Keratinocyte (primary cell): ENCODE data around the gene SKOR1. TPM values are rescaled to one million over a fixed set of nuclear protein-coding genes. Genes with fewer than 3 reads are reported as not detected.

Experiments used
- DNase-seq: peaks from one replicate; pipeline ENCODE4 v3.0.0-alpha.2; 2011; ENCODE audit warnings: low read depth, missing footprints, low spot score
- FAIRE-seq: peaks from 2 replicates; lab custom pipeline; 2011; peaks lifted over from hg19 to GRCh38; lab: Jason Lieb, UNC
- H2AFZ ChIP-seq: 2 replicates; pipeline ENCODE4 v1.6.0; 2012; ENCODE audit warnings: low read length, control low read depth, inconsistent platforms; ENCODE audit not compliant: control insufficient read depth
- H3K27ac ChIP-seq: 2 replicates; pipeline ENCODE4 v1.5.1; 2011; ENCODE audit warnings: low read length; ENCODE audit not compliant: control insufficient read depth, insufficient read depth
- H3K27me3 ChIP-seq: 3 replicates; pipeline ENCODE4 v1.6.0; 2011; ENCODE audit warnings: low read length; ENCODE audit not compliant: control insufficient read depth, insufficient read depth; ENCODE audit errors: extremely low read depth
- H3K36me3 ChIP-seq, 2 experiments: 2 replicates in 1 of 2; 3 replicates in 1 of 2; pipeline ENCODE4 v1.5.1; 2011; ENCODE audit warnings: low read length in 2 of 2, mild to moderate bottlenecking in 1 of 2; ENCODE audit not compliant: control insufficient read depth in 2 of 2, insufficient read depth in 2 of 2; ENCODE audit errors: extremely low read depth in 1 of 2
- H3K4me1 ChIP-seq: 3 replicates; pipeline ENCODE4 v1.5.1; 2011; ENCODE audit warnings: low read length; ENCODE audit not compliant: control insufficient read depth, insufficient read depth; ENCODE audit errors: extremely low read depth
- H3K4me2 ChIP-seq: 3 replicates; pipeline ENCODE4 v1.6.0; 2011; ENCODE audit warnings: low read depth, low read length; ENCODE audit not compliant: control insufficient read depth, insufficient read depth; ENCODE audit errors: extremely low read depth
- H3K4me3 ChIP-seq, 3 experiments: fragments of 200-600 bp in 1 of 3; sonication (generic) in 1 of 3; 2 replicates in 2 of 3; 3 replicates in 1 of 3; pipeline ENCODE4 v1.5.1; 2011 to 2016; ENCODE audit warnings: low read length in 3 of 3, mild to moderate bottlenecking in 3 of 3, control low read depth in 2 of 3, inconsistent platforms in 1 of 3, low read depth in 1 of 3, mixed read lengths in 1 of 3, mixed run types in 1 of 3, moderate library complexity in 1 of 3; ENCODE audit not compliant: control insufficient read depth in 2 of 3, insufficient read depth in 2 of 3; ENCODE audit errors: extremely low read depth in 1 of 3
- H3K79me2 ChIP-seq: 2 replicates; pipeline ENCODE4 v1.6.0; 2012; ENCODE audit warnings: low read length; ENCODE audit not compliant: control insufficient read depth, insufficient read depth
- H3K9ac ChIP-seq: 3 replicates; pipeline ENCODE4 v1.6.0; 2011; ENCODE audit warnings: low read length; ENCODE audit not compliant: control insufficient read depth, insufficient read depth; ENCODE audit errors: extremely low read depth
- H3K9me1 ChIP-seq: 3 replicates; pipeline ENCODE4 v1.6.0; 2011; ENCODE audit warnings: low read length; ENCODE audit not compliant: control insufficient read depth, insufficient read depth; ENCODE audit errors: extremely low read depth
- H3K9me3 ChIP-seq: 2 replicates; pipeline ENCODE4 v1.5.1; 2012; ENCODE audit warnings: low read depth, low read length; ENCODE audit not compliant: control insufficient read depth
- H4K20me1 ChIP-seq: 3 replicates; pipeline ENCODE4 v1.6.0; 2011; ENCODE audit warnings: low read length; ENCODE audit not compliant: control insufficient read depth, insufficient read depth; ENCODE audit errors: extremely low read depth
- CTCF ChIP-seq, 3 experiments: IDR thresholded peaks in 1 of 3; conservative IDR thresholded peaks in 1 of 3; optimal IDR thresholded peaks in 1 of 3; 2 replicates in 2 of 3; 3 replicates in 1 of 3; pipeline versions ENCODE3 to v1.5.1; 2011; ENCODE audit warnings: low read length in 3 of 3, mild to moderate bottlenecking in 3 of 3, moderate library complexity in 2 of 3, control low read depth in 1 of 3, inconsistent platforms in 1 of 3; ENCODE audit not compliant: insufficient read depth in 2 of 3; ENCODE audit errors: extremely low read depth in 1 of 3
- EZH2 ChIP-seq: IDR thresholded peaks from one replicate; pipeline ENCODE4 v1.6.1; 2012; ENCODE audit warnings: inconsistent platforms, mild to moderate bottlenecking, low read length, moderate library complexity
- dilution Hi-C: fragments of 300-500 bp; cut with MboI; formaldehyde crosslinking; loops from one replicate; pipeline ENCODE4 v1.7.0; 2020; ENCODE audit warnings: low sequenced_read_pairs; ENCODE audit not compliant: extremely low pct_ligation_motif_present
- polyA plus RNA-seq, 5 experiments: library from polyadenylated mRNA; depleted of rRNA in 3 of 5; stranded (reverse) in 3 of 5; stranded (forward) in 1 of 5; unstranded in 1 of 5; fragments of >200 nt; gene quantifications; 1 replicate in 1 of 5; 2 replicates in 3 of 5; 3 replicates in 1 of 5; pipeline versions ENCODE4 v1.2.1 to v1.2.3, GENCODE V29; 2011 to 2012; ENCODE audit warnings: missing spikeins in 2 of 5, low read depth in 1 of 5, low replicate concordance in 1 of 5

Gene SKOR1
- polyA plus RNA-seq, 1 donor (not counting 4 experiments of a cell fraction or from before 2014, with no cell fraction given), result 0.03 TPM

DNA sequence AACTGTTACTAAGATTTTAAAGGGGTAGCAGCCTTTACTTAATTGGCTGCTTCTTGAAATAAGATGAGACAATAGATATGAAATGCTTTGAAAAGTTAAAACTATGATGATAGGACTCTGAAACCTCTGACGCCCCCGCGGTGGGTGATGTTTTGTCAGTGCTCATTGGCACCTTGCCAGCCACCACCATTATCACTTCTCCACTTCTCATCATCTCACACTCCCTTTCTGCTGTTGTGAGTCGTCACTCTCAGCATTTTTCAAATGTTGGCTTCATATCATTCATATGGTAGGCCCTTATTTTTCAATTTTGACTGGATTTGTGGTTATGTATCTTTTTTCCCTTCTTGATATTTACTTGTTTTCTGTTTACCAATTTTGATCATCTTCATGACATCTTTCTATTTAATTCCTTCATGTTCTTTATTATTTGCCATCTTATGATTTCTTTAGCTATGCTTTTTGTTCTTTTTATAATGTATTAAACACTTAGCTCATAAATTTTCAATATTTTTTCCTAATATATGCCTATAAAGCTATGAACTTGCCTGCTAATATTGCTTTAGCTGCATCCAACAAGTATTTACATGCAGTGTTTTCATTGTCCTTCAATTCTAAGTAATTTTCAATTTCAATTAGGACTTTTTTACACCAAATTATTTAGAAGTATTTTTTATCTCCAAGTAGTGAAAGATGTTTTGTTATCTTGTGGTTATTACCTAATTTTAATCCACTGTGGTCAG is 30.3 kb upstream of the SKOR1 start:
- Histone ChIP-seq H3K4me3 (no peak overlapping the region), H3K36me3 (no peaks in the 10 kb centered on the region), H3K9me1 (no peaks in the 10 kb centered on the region), H3K9ac (no peak overlapping the region), H3K27me3 (no peaks in the 10 kb centered on the region), H3K27ac (no peak overlapping the region), H4K20me1 (no peaks in the 10 kb centered on the region), H2AFZ (no peak overlapping the region), H3K4me2 (no peak overlapping the region), H3K4me1 (no peaks in the 10 kb centered on the region), H3K9me3 (no peaks in the 10 kb centered on the region), H3K79me2 (no peaks in the 10 kb centered on the region)
- no peak for DNase-seq
- no peak for FAIRE-seq
- TF ChIP-seq CTCF (optimal IDR thresholded peaks at IDR 0.05 in 1 of 3, IDR thresholded peaks at IDR 0.05 in 1 of 3, conservative IDR thresholded peaks at IDR 0.05 in 1 of 3; ENCODE audit: extremely low read depth in 1 of 3, insufficient read depth in 2 of 3, low read length in 3 of 3), result no peak
- no peak for TF ChIP-seq EZH2
- dilution Hi-C loops, result no loop called here

GRCh38 chr15:67796196-67797127 is 28.8 kb upstream of the SKOR1 start:
- no peaks in the 10 kb centered on the region for H3K4me1 ChIP-seq
- no peak for DNase-seq
- H4K20me1 ChIP-seq, result no peaks in the 10 kb centered on the region
- H2AFZ ChIP-seq, result no peak overlapping the region
- no peaks in the 10 kb centered on the region for H3K79me2 ChIP-seq
- H3K36me3 ChIP-seq, result no peaks in the 10 kb centered on the region
- H3K9me3 ChIP-seq, result no peaks in the 10 kb centered on the region
- H3K9ac ChIP-seq, result no peak overlapping the region
- H3K27ac ChIP-seq, result no peak overlapping the region
- no peak for FAIRE-seq
- H3K27me3 ChIP-seq, result no peaks in the 10 kb centered on the region
- no peak overlapping the region for H3K4me2 ChIP-seq
- TF ChIP-seq CTCF (optimal IDR thresholded peaks at IDR 0.05 in 1 of 3, IDR thresholded peaks at IDR 0.05 in 1 of 3, conservative IDR thresholded peaks at IDR 0.05 in 1 of 3; ENCODE audit: extremely low read depth in 1 of 3, insufficient read depth in 2 of 3, low read length in 3 of 3), result no peak
- no peak for TF ChIP-seq EZH2
- H3K4me3 ChIP-seq, result no peak overlapping the region
- dilution Hi-C loops, result no loop called here
- H3K9me1 ChIP-seq, result no peaks in the 10 kb centered on the region
